ENCODE results near the gene TRPM3. TPM values are rescaled to one million over a fixed set of nuclear protein-coding genes. Genes with fewer than 3 reads are reported as not detected.

The TRPM3 gene
- polyA plus RNA-seq, 2 of the 4 experiments (the other 2 are of a cell fraction): not detected

DNA sequence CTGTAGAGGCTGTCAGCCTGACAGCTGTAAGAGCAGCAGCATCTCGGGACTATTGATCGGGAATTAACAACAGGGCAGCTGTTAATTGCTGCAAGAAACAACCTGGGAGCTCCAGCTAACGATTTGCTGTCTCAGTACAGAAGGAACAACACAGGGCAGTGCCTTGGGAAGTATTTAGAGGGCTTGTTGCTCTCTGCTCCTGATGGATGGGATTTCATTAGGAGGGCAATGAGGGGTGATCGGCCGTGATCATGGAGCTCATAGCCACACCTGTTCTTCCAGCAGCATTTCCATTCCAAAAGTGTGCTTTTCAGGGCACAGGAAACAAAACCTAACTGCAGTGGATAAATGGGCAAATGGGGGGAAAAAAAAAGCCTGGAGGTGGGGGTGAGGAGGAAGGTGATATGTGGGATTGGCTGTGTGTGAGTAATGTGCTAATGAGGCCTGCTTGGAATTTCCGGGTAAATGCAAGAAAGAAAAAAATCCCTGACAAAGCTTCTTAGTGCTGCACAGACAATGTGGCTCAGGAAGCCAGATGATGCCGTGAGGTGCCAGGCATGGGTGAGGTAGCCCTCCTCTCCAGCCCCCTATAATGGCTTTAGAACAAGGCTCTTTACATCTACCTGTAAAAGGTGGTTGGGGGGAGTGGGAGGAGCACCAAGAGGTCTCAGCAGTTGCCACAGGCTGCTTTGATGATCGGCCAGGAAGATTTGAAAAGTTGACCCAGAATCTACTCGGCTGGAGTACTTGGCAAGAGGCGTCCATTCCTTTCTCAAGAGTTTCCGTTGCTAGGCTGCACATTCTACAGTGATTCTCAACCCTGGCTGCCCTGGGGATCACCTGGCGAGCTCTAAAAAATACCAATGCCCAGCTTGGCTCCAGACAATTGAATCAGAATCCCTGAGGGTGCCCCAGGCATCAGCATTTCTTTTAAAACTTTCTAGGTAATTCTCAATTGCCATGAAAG, 567.4 kb downstream of the TRPM3 start:
- ChIA-PET POLR2A (no interaction called here), CTCF (interaction anchor here (0.7 kb wide), 1 partner anchor 294 kb away, joined by 3 read pairs; no protein-coding TSS in a partner anchor)
- DNase-seq (ENCODE audit: low read depth in 1 of 2, low spot score in 1 of 2) (no peak), ATAC-seq (no peak), FAIRE-seq (no peak)
- 54% methylated on average over 12 of the region's 12 CpGs for WGBS (ENCODE audit: missing lambda C conversion rate)
- TF ChIP-seq FOSL2 (IDR thresholded peaks at IDR 0.05) (no peak), FOSL2 (CRISPR knock-in tag; IDR thresholded peaks at IDR 0.05) (no peak), SMC3 (IDR thresholded peaks at IDR 0.05) (no peak), HOXB13 (CRISPR knock-in tag; IDR thresholded peaks at IDR 0.05; ENCODE audit: low read depth) (no peak), BHLHE40 (IDR thresholded peaks at IDR 0.05; ENCODE audit: low read depth, low read length) (no peak), BCL3 (IDR thresholded peaks at IDR 0.05) (no peak), RNF2 (IDR thresholded peaks at IDR 0.05; ENCODE audit: borderline replicate concordance, low read depth) (no peak), MAZ (IDR thresholded peaks at IDR 0.05; ENCODE audit: borderline replicate concordance, low read depth, low read length) (no peak), TFCP2L1 (CRISPR knock-in tag; IDR thresholded peaks at IDR 0.05) (no peak), CTCF (IDR thresholded peaks at IDR 0.05) (no peak), NFE2L2 (conservative IDR thresholded peaks at IDR 0.05; ENCODE audit: low read length) (no peak), TP53 (CRISPR knock-in tag; IDR thresholded peaks at IDR 0.05) (no peak), NPAS2 (CRISPR knock-in tag; IDR thresholded peaks at IDR 0.05; ENCODE audit: borderline replicate concordance) (no peak), ZNF302 (CRISPR knock-in tag; IDR thresholded peaks at IDR 0.05) (no peak)
- TF ChIP-seq, protein P1, sequence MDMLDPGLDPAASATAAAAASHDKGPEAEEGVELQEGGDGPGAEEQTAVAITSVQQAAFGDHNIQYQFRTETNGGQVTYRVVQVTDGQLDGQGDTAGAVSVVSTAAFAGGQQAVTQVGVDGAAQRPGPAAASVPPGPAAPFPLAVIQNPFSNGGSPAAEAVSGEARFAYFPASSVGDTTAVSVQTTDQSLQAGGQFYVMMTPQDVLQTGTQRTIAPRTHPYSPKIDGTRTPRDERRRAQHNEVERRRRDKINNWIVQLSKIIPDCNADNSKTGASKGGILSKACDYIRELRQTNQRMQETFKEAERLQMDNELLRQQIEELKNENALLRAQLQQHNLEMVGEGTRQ (IDR thresholded peaks at IDR 0.05): no peak
- Histone ChIP-seq H3K27ac (no peak overlapping the region), H3K9me3 (no peaks in the 10 kb centered on the region), H3K4me3 (no peak overlapping the region), H3K4me2 (no peak overlapping the region), H3K4me1 (no peaks in the 10 kb centered on the region)

GRCh38 chr9:70552561-70552960, 568.9 kb downstream of the TRPM3 start:
- CTCF ChIA-PET: no interaction called here
- ATAC-seq (no peak), DNase-seq (ENCODE audit: low read depth in 1 of 2, low spot score in 1 of 2) (no peak), FAIRE-seq (no peak)
- no peaks in the 10 kb centered on the region for H3K9me3 ChIP-seq
- no peak overlapping the region for H3K4me2 ChIP-seq
- POLR2A ChIA-PET: no interaction called here
- H3K4me3 ChIP-seq: no peak overlapping the region
- no peaks in the 10 kb centered on the region for H3K4me1 ChIP-seq
- TF ChIP-seq ZC3H11A (IDR thresholded peaks at IDR 0.05): no peak
- TF ChIP-seq HOXB13 (CRISPR knock-in tag; IDR thresholded peaks at IDR 0.05; ENCODE audit: low read depth): no peak
- TF ChIP-seq FOXS1 (CRISPR knock-in tag; IDR thresholded peaks at IDR 0.05): no peak
- TF ChIP-seq NR3C1 (IDR thresholded peaks at IDR 0.05): no peak
- no peak for TF ChIP-seq MAZ (IDR thresholded peaks at IDR 0.05; ENCODE audit: borderline replicate concordance, low read depth, low read length)
- 80% methylated on average over 9 of the region's 9 CpGs for WGBS (ENCODE audit: missing lambda C conversion rate)
- no peak overlapping the region for H3K27ac ChIP-seq

GRCh38 chr9:70551801-70552200, 569.6 kb downstream of the TRPM3 start:
- 14% methylated on average over 3 of the region's 3 CpGs for WGBS (ENCODE audit: missing lambda C conversion rate)
- ChIA-PET POLR2A (no interaction called here), CTCF (no interaction called here)
- no peak for ATAC-seq
- no peak for DNase-seq (ENCODE audit: low read depth in 1 of 2, low spot score in 1 of 2)
- Histone ChIP-seq H3K4me3 (no peak overlapping the region), H3K4me1 (no peaks in the 10 kb centered on the region), H3K4me2 (no peak overlapping the region), H3K27ac (no peak overlapping the region), H3K9me3 (no peaks in the 10 kb centered on the region)
- no peak for FAIRE-seq
- no peak for TF ChIP-seq CHD4 (IDR thresholded peaks at IDR 0.05; ENCODE audit: borderline replicate concordance)
- TF ChIP-seq KDM1A (IDR thresholded peaks at IDR 0.05; ENCODE audit: low read depth): no peak
- TF ChIP-seq GATA3 (IDR thresholded peaks at IDR 0.05; ENCODE audit: borderline replicate concordance): no peak
- TF ChIP-seq CEBPB (IDR thresholded peaks at IDR 0.05): no peak
- no peak for TF ChIP-seq JUN (IDR thresholded peaks at IDR 0.05)
- TF ChIP-seq BCL3 (IDR thresholded peaks at IDR 0.05): no peak
- TF ChIP-seq, protein P2, sequence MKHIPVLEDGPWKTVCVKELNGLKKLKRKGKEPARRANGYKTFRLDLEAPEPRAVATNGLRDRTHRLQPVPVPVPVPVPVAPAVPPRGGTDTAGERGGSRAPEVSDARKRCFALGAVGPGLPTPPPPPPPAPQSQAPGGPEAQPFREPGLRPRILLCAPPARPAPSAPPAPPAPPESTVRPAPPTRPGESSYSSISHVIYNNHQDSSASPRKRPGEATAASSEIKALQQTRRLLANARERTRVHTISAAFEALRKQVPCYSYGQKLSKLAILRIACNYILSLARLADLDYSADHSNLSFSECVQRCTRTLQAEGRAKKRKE (CRISPR knock-in tag; IDR thresholded peaks at IDR 0.05; ENCODE audit: low read depth): no peak
- no peak for TF ChIP-seq RFX5 (IDR thresholded peaks at IDR 0.05)
- no peak for TF ChIP-seq TP53 (CRISPR knock-in tag; IDR thresholded peaks at IDR 0.05)
- no peak for TF ChIP-seq HES2 (IDR thresholded peaks at IDR 0.05)
- no peak for TF ChIP-seq EP300 (IDR thresholded peaks at IDR 0.05)
- TF ChIP-seq POLR2AphosphoS2 (conservative IDR thresholded peaks at IDR 0.05; ENCODE audit: low read length): no peak
- no peak for TF ChIP-seq SREBF2 (IDR thresholded peaks at IDR 0.05)

All from A549 (cell line).